Esophagus squamous epithelium (tissue), 5 donors: ENCODE measurements around the gene ZNF516. TPM values are rescaled to one million over a fixed set of nuclear protein-coding genes. Genes with fewer than 3 reads are reported as not detected.

ENCODE experiments used
- DNase-seq: peaks from one replicate; lab custom pipeline; 2025; lab: John Stamatoyannopoulos, UW
- H3K27ac ChIP-seq, 4 donors: fragments of 200-600 bp; sonication (generic); one replicate each; pipeline ENCODE4 v1.5.1; 2016 to 2019; ENCODE audit warnings: mild to moderate bottlenecking in 1 of 4
- H3K27me3 ChIP-seq, 4 donors: fragments of 200-600 bp; sonication (generic); 1 replicate in 3 of 4; 2 replicates in 1 of 4; pipeline versions ENCODE4 v1.5.1 to v1.6.0; 2017 to 2021; ENCODE audit warnings: antibody characterized with exemption in 1 of 4
- H3K36me3 ChIP-seq, 3 donors: fragments of 200-600 bp; sonication (generic); one replicate each; pipeline ENCODE4 v1.5.1; 2016 to 2019
- H3K4me1 ChIP-seq, 3 donors: fragments of 200-600 bp; sonication (generic); one replicate each; pipeline ENCODE4 v1.5.1; 2017 to 2019
- H3K4me3 ChIP-seq, 4 donors: fragments of 200-600 bp; sonication (generic); 1 replicate in 3 of 4; 2 replicates in 1 of 4; pipeline ENCODE4 v1.5.1; 2016 to 2019; ENCODE audit warnings: mild to moderate bottlenecking in 2 of 4, moderate library complexity in 1 of 4
- H3K9me3 ChIP-seq, 3 donors: fragments of 200-600 bp; sonication (generic); one replicate each; pipeline ENCODE4 v1.5.1; 2016 to 2019
- CTCF ChIP-seq, 6 experiments: fragments of 450-650 bp in 4 of 6; fragments of 200-600 bp in 2 of 6; sonication (generic) in 2 of 6; IDR thresholded peaks; one replicate each; pipeline ENCODE4 v1.5.1; 2016 to 2019; ENCODE audit warnings: antibody characterized with exemption in 6 of 6, mild to moderate bottlenecking in 4 of 6, moderate library complexity in 4 of 6
- POLR2A ChIP-seq, 4 donors: fragments of 450-650 bp; IDR thresholded peaks; one replicate each; pipeline ENCODE4 v1.6.1; 2017; ENCODE audit warnings: antibody characterized with exemption in 4 of 4, mild to moderate bottlenecking in 4 of 4, moderate library complexity in 3 of 4
- whole genome bisulfite sequencing, 2 donors: methylation state at CpG; one replicate each; pipeline ENCODE4 v1.1.5; 2018; 5-methylcytosine and 5-hydroxymethylcytosine counted together
- intact Hi-C: fragments of 100-400 bp; cut with DNase I; formaldehyde crosslinking; loops from one replicate; pipeline ENCODE4 v1.15.0; 2022
- total RNA-seq, 4 donors: library from RNA; depleted of rRNA; stranded (reverse); fragments of >200 nt; gene quantifications; one replicate each; pipeline ENCODE4 v1.1.0, GENCODE V29; 2016
- donor health status: DM: yes; HTN: yes; CAD: no.

The ZNF516 gene
- total RNA-seq, 4 donors from 2014 or later, result 18.0 to 23.9 (median 19.2) TPM

GRCh38 chr18:76384861-76385680, 110.0 kb downstream of the ZNF516 start:
- H3K36me3 ChIP-seq, result peaks cover 0 to 11% (median 3%) of the 10 kb centered on the region in 3 donors
- intact Hi-C loops, result no loop called here
- H3K27ac ChIP-seq, result no peak overlapping the region
- TF ChIP-seq POLR2A (IDR thresholded peaks at IDR 0.05), result no peak
- TF ChIP-seq CTCF (IDR thresholded peaks at IDR 0.05), result no peak
- no peaks in the 10 kb centered on the region for H3K9me3 ChIP-seq
- peaks cover 22 to 48% (median 23%) of the 10 kb centered on the region in 3 donors for H3K4me1 ChIP-seq
- 88 to 91% methylated on average over 18 to 21 of the region's 35 CpGs for WGBS, 2 donors
- no peak overlapping the region for H3K4me3 ChIP-seq
- H3K27me3 ChIP-seq, result no peaks in the 10 kb centered on the region
- no peak for DNase-seq

GRCh38 chr18:76384114-76384790, 110.8 kb downstream of the ZNF516 start:
- H3K9me3 ChIP-seq, result no peaks in the 10 kb centered on the region
- intact Hi-C loops, result no loop called here
- no peak overlapping the region for H3K27ac ChIP-seq
- no peaks in the 10 kb centered on the region for H3K27me3 ChIP-seq
- peaks cover 1 to 19% (median 7%) of the 10 kb centered on the region in 3 donors for H3K36me3 ChIP-seq
- H3K4me3 ChIP-seq, result no peak overlapping the region
- H3K4me1 ChIP-seq, result peaks cover 17 to 40% (median 23%) of the 10 kb centered on the region in 3 donors
- TF ChIP-seq POLR2A (IDR thresholded peaks at IDR 0.05) (no peak), CTCF (IDR thresholded peaks at IDR 0.05) (no peak)
- WGBS, 2 donors, result 72 to 81% methylated on average over 3 to 4 of the region's 30 CpGs
- DNase-seq, result no peak

- Histone ChIP-seq H3K4me3 (no peak overlapping the region), H3K4me1 (peaks cover 13 to 34% (median 19%) of the 10 kb centered on the region in 3 donors), H3K36me3 (peaks cover 7 to 25% (median 12%) of the 10 kb centered on the region in 3 donors), H3K27me3 (no peaks in the 10 kb centered on the region), H3K27ac (no peak overlapping the region), H3K9me3 (no peaks in the 10 kb centered on the region)
- DNase-seq, result no peak
- intact Hi-C loops, result no loop called here
- 73 to 95% methylated on average over 4 to 7 of the region's 13 CpGs for WGBS, 2 donors
- TF ChIP-seq POLR2A (IDR thresholded peaks at IDR 0.05) (no peak), CTCF (IDR thresholded peaks at IDR 0.05) (no peak)
Measured at GRCh38 chr18:76383636-76384035, 111.4 kb downstream of the ZNF516 start.

GRCh38 chr18:76382275-76382674, 112.8 kb downstream of the ZNF516 start:
- Histone ChIP-seq H3K9me3 (no peaks in the 10 kb centered on the region), H3K36me3 (peaks cover 9 to 39% (median 16%) of the 10 kb centered on the region in 3 donors), H3K4me1 (peaks cover 3 to 20% (median 8%) of the 10 kb centered on the region in 3 donors), H3K27ac (no peak overlapping the region), H3K4me3 (no peak overlapping the region), H3K27me3 (no peaks in the 10 kb centered on the region)
- DNase-seq, result no peak
- WGBS, 2 donors, result 85 to 90% methylated on average over 8 of the region's 8 CpGs
- no peak for TF ChIP-seq POLR2A (IDR thresholded peaks at IDR 0.05)
- no peak for TF ChIP-seq CTCF (IDR thresholded peaks at IDR 0.05)
- intact Hi-C loops, result no loop called here
